Activated naive CD4-positive, alpha-beta T cell treated with anti-CD3 and anti-CD28 coated beads, Interleukin-2, amount 50 U/mL, for 24 hours (primary cell): ENCODE measurements around the gene FEM1B.

Experiments
- H3K27ac Mint-ChIP-seq: one replicate; pipeline ENCODE4 v1.8.0; 2021; ENCODE audit warnings: mild to moderate bottlenecking, mixed read lengths
- H3K27me3 Mint-ChIP-seq: one replicate; pipeline ENCODE4 v1.8.0; 2021; ENCODE audit warnings: mixed read lengths
- H3K36me3 Mint-ChIP-seq: one replicate; pipeline ENCODE4 v1.8.0; 2021; ENCODE audit warnings: mixed read lengths
- H3K4me1 Mint-ChIP-seq: one replicate; pipeline ENCODE4 v1.8.0; 2021; ENCODE audit warnings: mixed read lengths
- H3K4me3 Mint-ChIP-seq: one replicate; pipeline ENCODE4 v1.8.0; 2021; ENCODE audit warnings: mild to moderate bottlenecking, mixed read lengths
- H3K9me3 Mint-ChIP-seq: one replicate; pipeline ENCODE4 v1.8.0; 2021; ENCODE audit warnings: mixed read lengths

FEM1B gene

GRCh38 chr15:68335655-68336054 is 58.1 kb downstream of the FEM1B start:
- no peak overlapping the region for H3K4me3 Mint-ChIP-seq
- no peaks in the 10 kb centered on the region for H3K9me3 Mint-ChIP-seq
- H3K36me3 Mint-ChIP-seq: no peaks in the 10 kb centered on the region
- H3K4me1 Mint-ChIP-seq: no peaks in the 10 kb centered on the region
- peaks cover 4% of the 10 kb centered on the region for H3K27me3 Mint-ChIP-seq
- no peak overlapping the region for H3K27ac Mint-ChIP-seq

GRCh38 chr15:68336516-68336915 is 59.0 kb downstream of the FEM1B start:
- Mint-ChIP-seq H3K4me1 (no peaks in the 10 kb centered on the region), H3K9me3 (no peaks in the 10 kb centered on the region), H3K36me3 (no peaks in the 10 kb centered on the region), H3K4me3 (no peak overlapping the region), H3K27ac (no peak overlapping the region), H3K27me3 (peaks cover 3% of the 10 kb centered on the region)

- Mint-ChIP-seq H3K27me3 (no peaks in the 10 kb centered on the region), H3K4me1 (no peaks in the 10 kb centered on the region), H3K27ac (no peak overlapping the region), H3K9me3 (no peaks in the 10 kb centered on the region), H3K36me3 (no peaks in the 10 kb centered on the region), H3K4me3 (no peak overlapping the region)
Measured at GRCh38 chr15:68337826-68338225, 60.3 kb downstream of the FEM1B start.

GRCh38 chr15:68339481-68339880 is 61.9 kb downstream of the FEM1B start:
- no peak overlapping the region for H3K27ac Mint-ChIP-seq
- no peaks in the 10 kb centered on the region for H3K4me1 Mint-ChIP-seq
- no peak overlapping the region for H3K4me3 Mint-ChIP-seq
- no peaks in the 10 kb centered on the region for H3K36me3 Mint-ChIP-seq
- H3K27me3 Mint-ChIP-seq: no peaks in the 10 kb centered on the region
- no peaks in the 10 kb centered on the region for H3K9me3 Mint-ChIP-seq

- H3K27ac Mint-ChIP-seq: no peak overlapping the region
- H3K27me3 Mint-ChIP-seq: no peaks in the 10 kb centered on the region
- H3K4me1 Mint-ChIP-seq: no peaks in the 10 kb centered on the region
- no peak overlapping the region for H3K4me3 Mint-ChIP-seq
- no peaks in the 10 kb centered on the region for H3K9me3 Mint-ChIP-seq
- H3K36me3 Mint-ChIP-seq: no peaks in the 10 kb centered on the region
Measured at GRCh38 chr15:68340726-68341671, 63.5 kb downstream of the FEM1B start.

- Mint-ChIP-seq H3K27me3 (no peaks in the 10 kb centered on the region), H3K27ac (no peak overlapping the region), H3K4me1 (no peaks in the 10 kb centered on the region), H3K36me3 (no peaks in the 10 kb centered on the region), H3K4me3 (no peak overlapping the region), H3K9me3 (no peaks in the 10 kb centered on the region)
Measured at GRCh38 chr15:68341760-68342725, 64.5 kb downstream of the FEM1B start.

- H3K36me3 Mint-ChIP-seq: no peaks in the 10 kb centered on the region
- H3K9me3 Mint-ChIP-seq: no peaks in the 10 kb centered on the region
- H3K27ac Mint-ChIP-seq: no peak overlapping the region
- H3K4me3 Mint-ChIP-seq: no peak overlapping the region
- no peaks in the 10 kb centered on the region for H3K4me1 Mint-ChIP-seq
- no peaks in the 10 kb centered on the region for H3K27me3 Mint-ChIP-seq
Measured at GRCh38 chr15:68343579-68344225, 66.2 kb downstream of the FEM1B start.

- Mint-ChIP-seq H3K9me3 (no peaks in the 10 kb centered on the region), H3K4me3 (no peak overlapping the region), H3K4me1 (no peaks in the 10 kb centered on the region), H3K27me3 (no peaks in the 10 kb centered on the region), H3K36me3 (no peaks in the 10 kb centered on the region), H3K27ac (no peak overlapping the region)
Measured at GRCh38 chr15:68344600-68344999, 67.1 kb downstream of the FEM1B start.
